Esophagus muscularis mucosa (tissue), 4 donors: ENCODE measurements around the gene RAB25.

ENCODE experiments used
- EP300 ChIP-seq: sonication (generic); formaldehyde crosslinking; IDR thresholded peaks from one replicate; pipeline ENCODE4 v1.6.1; 2017; ENCODE audit warnings: antibody characterized with exemption
- POLR2A ChIP-seq: fragments of 450-650 bp; IDR thresholded peaks from one replicate; pipeline ENCODE4 v1.6.1; 2017; ENCODE audit warnings: antibody characterized with exemption, moderate library complexity, mild to moderate bottlenecking, low read depth
- POLR2AphosphoS5 ChIP-seq, 2 donors: sonication (generic); formaldehyde crosslinking; IDR thresholded peaks; one replicate each; pipeline ENCODE4 v1.6.1; 2017; ENCODE audit warnings: antibody characterized with exemption in 2 of 2
- TF ChIP-seq, protein P1 (sequence below), 3 experiments: fragments of 200-600 bp in 2 of 3; fragments of 450-650 bp in 1 of 3; sonication (generic) in 2 of 3; IDR thresholded peaks; one replicate each; pipeline ENCODE4 v1.5.1; 2017 to 2019; ENCODE audit warnings: antibody characterized with exemption in 3 of 3, mild to moderate bottlenecking in 2 of 3, moderate library complexity in 1 of 3

GRCh38 chr1:156118177-156118868 lies 57.4 kb downstream of the RAB25 start:
- TF ChIP-seq POLR2A (peak; percentile 40), POLR2AphosphoS5 (IDR thresholded peaks at IDR 0.05) (peak in 1 of 2 donors; percentile 83), EP300 (no peak)
- TF ChIP-seq, protein P1, sequence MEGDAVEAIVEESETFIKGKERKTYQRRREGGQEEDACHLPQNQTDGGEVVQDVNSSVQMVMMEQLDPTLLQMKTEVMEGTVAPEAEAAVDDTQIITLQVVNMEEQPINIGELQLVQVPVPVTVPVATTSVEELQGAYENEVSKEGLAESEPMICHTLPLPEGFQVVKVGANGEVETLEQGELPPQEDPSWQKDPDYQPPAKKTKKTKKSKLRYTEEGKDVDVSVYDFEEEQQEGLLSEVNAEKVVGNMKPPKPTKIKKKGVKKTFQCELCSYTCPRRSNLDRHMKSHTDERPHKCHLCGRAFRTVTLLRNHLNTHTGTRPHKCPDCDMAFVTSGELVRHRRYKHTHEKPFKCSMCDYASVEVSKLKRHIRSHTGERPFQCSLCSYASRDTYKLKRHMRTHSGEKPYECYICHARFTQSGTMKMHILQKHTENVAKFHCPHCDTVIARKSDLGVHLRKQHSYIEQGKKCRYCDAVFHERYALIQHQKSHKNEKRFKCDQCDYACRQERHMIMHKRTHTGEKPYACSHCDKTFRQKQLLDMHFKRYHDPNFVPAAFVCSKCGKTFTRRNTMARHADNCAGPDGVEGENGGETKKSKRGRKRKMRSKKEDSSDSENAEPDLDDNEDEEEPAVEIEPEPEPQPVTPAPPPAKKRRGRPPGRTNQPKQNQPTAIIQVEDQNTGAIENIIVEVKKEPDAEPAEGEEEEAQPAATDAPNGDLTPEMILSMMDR (IDR thresholded peaks at IDR 0.05) = no peak
